H1 (cell line): Measurements from ENCODE around the gene ARHGEF2. TPM values are rescaled to one million over a fixed set of nuclear protein-coding genes. Genes with fewer than 3 reads are reported as not detected.
A peak's percentile ranks its signal among the peaks of the same experiment; 100 is the strongest.

Experiments
- CTCF ChIA-PET: fragments of 300-600 bp; sonication (Branson Sonifier 250); formaldehyde crosslinking; loops from one replicate; lab custom pipeline; 2021; ENCODE audit not compliant: partially characterized antibody; lab: Charles Lee
- POLR2A ChIA-PET: fragments of 300-600 bp; sonication (Branson Sonifier 250); formaldehyde crosslinking; loops from one replicate; lab custom pipeline; 2021; ENCODE audit warnings: inconsistent platforms; ENCODE audit not compliant: partially characterized antibody; lab: Charles Lee
- DNase-seq, 2 experiments: peaks; one replicate each; pipeline versions ENCODE4 v3.0.0 to v3.0.0-alpha.2; 2010 to 2022; ENCODE audit warnings: low spot score in 2 of 2, low read depth in 1 of 2, mixed read lengths in 1 of 2
- FAIRE-seq: peaks from 2 replicates; lab custom pipeline; 2011; peaks lifted over from hg19 to GRCh38; lab: Jason Lieb, UNC
- H2AFZ ChIP-seq: 2 replicates; pipeline ENCODE4 v1.8.1; 2012; ENCODE audit warnings: low read length, inconsistent platforms
- H2AK5ac ChIP-seq: 2 replicates; pipeline ENCODE4 v1.6.1; 2013; ENCODE audit warnings: low read depth, low read length
- H2BK120ac ChIP-seq: replicated peaks from 2 replicates; pipeline ENCODE3; 2013; ENCODE audit warnings: low read depth, low read length, inconsistent platforms
- H2BK12ac ChIP-seq: 2 replicates; pipeline ENCODE4 v1.6.1; 2013; ENCODE audit warnings: low read depth, low read length
- H2BK15ac ChIP-seq: 2 replicates; pipeline ENCODE4 v1.6.1; 2013; ENCODE audit warnings: low read length
- H2BK20ac ChIP-seq: 2 replicates; pipeline ENCODE4 v1.6.1; 2013; ENCODE audit warnings: low read length
- H2BK5ac ChIP-seq: 2 replicates; pipeline ENCODE4 v1.6.1; 2013; ENCODE audit warnings: low read depth, low read length
- H3K14ac ChIP-seq: 2 replicates; pipeline ENCODE4 v1.6.1; 2013; ENCODE audit warnings: inconsistent platforms; ENCODE audit not compliant: insufficient read length
- H3K18ac ChIP-seq: 2 replicates; pipeline ENCODE4 v1.6.1; 2013; ENCODE audit warnings: low read length; ENCODE audit errors: extremely low read depth
- H3K23ac ChIP-seq: 2 replicates; pipeline ENCODE4 v1.6.1; 2013; ENCODE audit warnings: inconsistent platforms; ENCODE audit not compliant: insufficient read length
- H3K23me2 ChIP-seq: 2 replicates; pipeline ENCODE4 v1.6.1; 2013; ENCODE audit warnings: low read depth, low read length
- H3K27ac ChIP-seq: 2 replicates; pipeline ENCODE4 v1.6.1; 2011; ENCODE audit warnings: low read depth, low read length, inconsistent platforms
- H3K27me3 ChIP-seq, 4 experiments: replicated peaks in 1 of 4; 1 replicate in 1 of 4; 2 replicates in 3 of 4; pipeline versions ENCODE4 v1.6.1 to v1.8.1; 2011 to 2013; ENCODE audit warnings: low read length in 3 of 4, mild to moderate bottlenecking in 3 of 4, inconsistent platforms in 2 of 4, mixed read lengths in 2 of 4, moderate library complexity in 1 of 4; ENCODE audit not compliant: control insufficient read depth in 3 of 4, insufficient read depth in 3 of 4; ENCODE audit errors: extremely low read depth in 1 of 4
- H3K36me3 ChIP-seq, 4 experiments: 2 replicates each; pipeline versions ENCODE4 v1.6.1 to v1.8.1; 2011 to 2013; ENCODE audit warnings: mild to moderate bottlenecking in 4 of 4, low read length in 3 of 4, moderate library complexity in 2 of 4, control low read depth in 1 of 4, inconsistent platforms in 1 of 4; ENCODE audit not compliant: insufficient read depth in 4 of 4, control insufficient read depth in 2 of 4
- H3K4ac ChIP-seq: replicated peaks from 2 replicates; pipeline ENCODE3; 2013; ENCODE audit warnings: low read length, low read depth, mixed read lengths, inconsistent platforms; ENCODE audit not compliant: insufficient read length
- H3K4me1 ChIP-seq, 4 experiments: replicated peaks in 1 of 4; 1 replicate in 1 of 4; 2 replicates in 3 of 4; pipeline versions ENCODE4 v1.6.1 to v1.8.1; 2011 to 2013; ENCODE audit warnings: low read length in 3 of 4, inconsistent platforms in 2 of 4, mixed read lengths in 1 of 4; ENCODE audit not compliant: insufficient read depth in 4 of 4, control insufficient read depth in 3 of 4
- H3K4me2 ChIP-seq, 2 experiments: 2 replicates each; pipeline versions ENCODE4 v1.6.1 to v1.8.1; 2011 to 2013; ENCODE audit warnings: low read depth in 2 of 2, low read length in 2 of 2, control low read depth in 1 of 2, inconsistent platforms in 1 of 2, mild to moderate bottlenecking in 1 of 2; ENCODE audit not compliant: insufficient read depth in 1 of 2
- H3K4me3 ChIP-seq, 4 experiments: fragments of 200-600, 300-600 bp in 1 of 4; sonication (generic), shearing (Covaris generic), sonication (Bioruptor Twin) in 1 of 4; 2 replicates each; pipeline versions ENCODE4 v1.5.1 to v1.8.1; 2011 to 2016; ENCODE audit warnings: low read length in 4 of 4, low read depth in 3 of 4, control low read depth in 2 of 4, inconsistent platforms in 2 of 4, mild to moderate bottlenecking in 2 of 4, mixed read lengths in 1 of 4, moderate library complexity in 1 of 4; ENCODE audit not compliant: insufficient read depth in 2 of 4; ENCODE audit errors: extremely low read depth in 1 of 4
- H3K56ac ChIP-seq: replicated peaks from 2 replicates; pipeline ENCODE3; 2013; ENCODE audit warnings: low read depth, mild to moderate bottlenecking, mixed read lengths, low read length, inconsistent platforms; ENCODE audit not compliant: insufficient read length
- H3K79me1 ChIP-seq: 2 replicates; pipeline ENCODE4 v1.6.1; 2013; ENCODE audit warnings: low read depth, low read length, control low read depth
- H3K79me2 ChIP-seq, 2 experiments: 2 replicates each; pipeline versions ENCODE4 v1.6.1 to v1.8.1; 2012 to 2013; ENCODE audit warnings: low read length in 2 of 2, mild to moderate bottlenecking in 2 of 2, inconsistent platforms in 1 of 2; ENCODE audit not compliant: insufficient read depth in 2 of 2, control insufficient read depth in 1 of 2
- H3K9ac ChIP-seq, 4 experiments: replicated peaks in 1 of 4; 1 replicate in 1 of 4; 2 replicates in 3 of 4; pipeline versions ENCODE4 v1.6.1 to v1.8.1; 2011 to 2013; ENCODE audit warnings: low read depth in 3 of 4, low read length in 3 of 4, control low read depth in 2 of 4, mild to moderate bottlenecking in 2 of 4, moderate library complexity in 2 of 4, inconsistent platforms in 1 of 4; ENCODE audit errors: extremely low read depth in 1 of 4
- H3K9me3 ChIP-seq, 2 experiments: 2 replicates each; pipeline versions ENCODE4 v1.6.1 to v1.8.1; 2012 to 2013; ENCODE audit warnings: mild to moderate bottlenecking in 2 of 2, moderate library complexity in 2 of 2, control low read depth in 1 of 2, inconsistent platforms in 1 of 2, low read depth in 1 of 2, low read length in 1 of 2, mixed read lengths in 1 of 2; ENCODE audit not compliant: insufficient read depth in 2 of 2
- H4K20me1 ChIP-seq, 2 experiments: replicated peaks in 1 of 2; 2 replicates each; pipeline versions ENCODE3 to v1.8.1; 2011 to 2013; ENCODE audit warnings: inconsistent platforms in 2 of 2, low read length in 2 of 2, mild to moderate bottlenecking in 1 of 2; ENCODE audit not compliant: insufficient read depth in 2 of 2, control insufficient read depth in 1 of 2
- H4K5ac ChIP-seq: 2 replicates; pipeline ENCODE4 v1.6.1; 2013; ENCODE audit warnings: low read length, low read depth, mixed read lengths, inconsistent platforms; ENCODE audit not compliant: insufficient read length
- H4K8ac ChIP-seq: 2 replicates; pipeline ENCODE4 v1.8.0; 2013; ENCODE audit warnings: mild to moderate bottlenecking, moderate library complexity, low read length, inconsistent platforms; ENCODE audit not compliant: insufficient read depth; ENCODE audit errors: extremely low read depth
- H4K91ac ChIP-seq: replicated peaks from 2 replicates; pipeline ENCODE3; 2013; ENCODE audit warnings: low read length, mixed read lengths, inconsistent platforms; ENCODE audit not compliant: insufficient read length
- MAX ChIP-seq: IDR thresholded peaks from 2 replicates; pipeline ENCODE4 v1.6.1; 2012; ENCODE audit warnings: inconsistent platforms
- POLR2AphosphoS5 ChIP-seq: IDR thresholded peaks from 2 replicates; pipeline ENCODE4 v1.6.1; 2011; ENCODE audit warnings: low read depth, low read length
- WGBS, 2 experiments: shearing (Covaris generic) in 1 of 2; methylation state at CpG; one replicate each; pipeline versions ENCODE4 v1.1.6 to v1.1.7; 2013 to 2015; ENCODE audit warnings: low lambda C conversion rate in 2 of 2, mixed read lengths in 2 of 2, inconsistent platforms in 1 of 2, low coverage in 1 of 2, missing lambda C conversion rate in 1 of 2; ENCODE audit not compliant: insufficient replicate concordance in 2 of 2, insufficient coverage in 1 of 2, insufficient read length in 1 of 2; ENCODE audit errors: extremely low coverage in 1 of 2, missing lambda C conversion rate in 1 of 2; 5-methylcytosine and 5-hydroxymethylcytosine counted together
- polyA plus RNA-seq, 7 experiments: library from polyadenylated mRNA; depleted of rRNA in 3 of 7; stranded (reverse) in 5 of 7; unstranded in 2 of 7; fragments of >200 nt in 5 of 7; fragments of 200-250 nt in 2 of 7; gene quantifications; 1 replicate in 5 of 7; 2 replicates in 1 of 7; 4 replicates in 1 of 7; pipeline versions ENCODE4 v1.2.1 to v1.2.3, GENCODE V29; 2011 to 2013; ENCODE audit warnings: missing spikeins in 2 of 7, mixed read lengths in 2 of 7
- total RNA-seq: library from RNA; stranded (reverse); fragmentation: NEBNext Ultra II Directional; extraction: Animal tissue kit (Norgen Biotek cat#: 25700); gene quantifications from 2 replicates; pipeline ENCODE4 v1.2.1, GENCODE V29; 2021

ARHGEF2 gene
- total and polyA plus RNA-seq, 2 of the 8 experiments (the other 6 are each of a cell fraction or from before 2014, with no cell fraction given) = 42.7 to 80.5 TPM

DNA sequence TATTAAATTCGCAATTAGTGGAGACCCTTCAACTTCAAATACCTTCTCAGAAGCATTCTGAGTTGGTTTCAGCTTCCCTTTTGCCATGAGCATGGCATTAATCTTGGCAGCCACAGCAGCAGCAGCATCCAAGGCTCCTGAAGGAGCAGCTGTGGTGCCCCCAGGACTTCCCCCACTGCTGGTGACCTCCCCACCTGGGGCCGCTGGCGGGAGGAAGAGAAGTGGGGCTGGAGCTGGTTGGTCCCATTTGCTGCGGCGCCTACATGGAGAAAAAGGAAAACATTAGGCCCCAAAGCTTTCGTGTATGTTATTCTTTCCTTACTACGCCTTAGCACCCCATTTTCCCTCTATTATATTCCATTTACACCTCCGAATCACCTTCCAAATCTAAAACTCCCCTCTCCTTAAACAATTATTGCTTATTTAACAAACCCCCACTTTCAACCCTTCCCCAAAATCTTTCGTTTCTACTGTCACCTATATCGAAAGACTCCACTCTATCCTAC, 44.7 kb downstream of the ARHGEF2 start:
- H3K27me3 ChIP-seq = no peaks in the 10 kb centered on the region
- H4K20me1 ChIP-seq = peaks cover 0 to 15% of the 10 kb centered on the region in 2 experiments
- no peak overlapping the region; the same call in 1 of the 2 replicates for H2AK5ac ChIP-seq
- peak overlapping the region; percentile 27; the same call in 1 of the 2 replicates for H2BK12ac ChIP-seq
- peak overlapping the region; percentile 89 to 100 (median 94) for H3K4me3 ChIP-seq
- no peak overlapping the region for H2AFZ ChIP-seq
- H3K79me2 ChIP-seq = peaks cover 10 to 51% of the 10 kb centered on the region in 2 experiments
- WGBS, 2 experiments = 10 to 100% methylated on average over 3 to 10 of the region's 10 CpGs
- H3K23ac ChIP-seq = no peak overlapping the region
- H3K9me3 ChIP-seq = no peaks in the 10 kb centered on the region
- CTCF ChIA-PET = interaction anchor here (0.6 to 2.8 kb wide), 9 partner anchors 11 to 133 kb away, joined by 3 to 18 read pairs (median 5); partner anchors contain the start of gene ARHGEF2
- H2BK120ac ChIP-seq = no peak overlapping the region
- H3K14ac ChIP-seq = peak overlapping the region; percentile 67
- H3K23me2 ChIP-seq = peaks cover 5% of the 10 kb centered on the region
- peak overlapping the region; percentile 85 to 92 for H3K4me2 ChIP-seq
- POLR2A ChIA-PET = interaction anchor here (0.8 to 6.7 kb wide), 25 partner anchors 8 to 150 kb away, joined by 3 to 109 read pairs (median 4); partner anchors contain the start of genes ARHGEF2, GON4L and MEX3A
- peak overlapping the region; percentile 98 for H4K5ac ChIP-seq
- DNase-seq = no peak
- H3K27ac ChIP-seq = peak overlapping the region; percentile 88
- no peak overlapping the region for H3K18ac ChIP-seq
- peaks cover 2% of the 10 kb centered on the region; the same call in 1 of the 2 replicates for H3K79me1 ChIP-seq
- no peak for TF ChIP-seq POLR2AphosphoS5
- no peak for TF ChIP-seq MAX
- H4K91ac ChIP-seq = peak overlapping the region; percentile 70
- no peak overlapping the region for H2BK15ac ChIP-seq
- H2BK5ac ChIP-seq = peak overlapping the region; percentile 98
- FAIRE-seq = no peak
- peak overlapping the region; percentile 99; the same call in 1 of the 2 replicates for H4K8ac ChIP-seq
- peak overlapping the region; percentile 32 for H3K4ac ChIP-seq
- peak overlapping the region; percentile 86 to 100 (median 96) for H3K9ac ChIP-seq
- H3K4me1 ChIP-seq = peaks cover 0 to 2% (median 1%) of the 10 kb centered on the region in 4 experiments; a peak in 4 of 7 replicates
- peaks cover 19 to 47% (median 32%) of the 10 kb centered on the region in 4 experiments for H3K36me3 ChIP-seq
- H3K56ac ChIP-seq = peak overlapping the region; percentile 89
- H2BK20ac ChIP-seq = no peak overlapping the region
